CD4-positive, alpha-beta T cell treated with Interleukin-15 for 1 hour (primary cell): ENCODE results near the gene STRAP.
A peak's percentile ranks its signal among the peaks of the same experiment; 100 is the strongest.

Source experiments
- DNase-seq: peaks from one replicate; pipeline ENCODE4 v3.0.0-alpha.2; 2020

The STRAP gene, protein sequence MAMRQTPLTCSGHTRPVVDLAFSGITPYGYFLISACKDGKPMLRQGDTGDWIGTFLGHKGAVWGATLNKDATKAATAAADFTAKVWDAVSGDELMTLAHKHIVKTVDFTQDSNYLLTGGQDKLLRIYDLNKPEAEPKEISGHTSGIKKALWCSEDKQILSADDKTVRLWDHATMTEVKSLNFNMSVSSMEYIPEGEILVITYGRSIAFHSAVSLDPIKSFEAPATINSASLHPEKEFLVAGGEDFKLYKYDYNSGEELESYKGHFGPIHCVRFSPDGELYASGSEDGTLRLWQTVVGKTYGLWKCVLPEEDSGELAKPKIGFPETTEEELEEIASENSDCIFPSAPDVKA

DNA sequence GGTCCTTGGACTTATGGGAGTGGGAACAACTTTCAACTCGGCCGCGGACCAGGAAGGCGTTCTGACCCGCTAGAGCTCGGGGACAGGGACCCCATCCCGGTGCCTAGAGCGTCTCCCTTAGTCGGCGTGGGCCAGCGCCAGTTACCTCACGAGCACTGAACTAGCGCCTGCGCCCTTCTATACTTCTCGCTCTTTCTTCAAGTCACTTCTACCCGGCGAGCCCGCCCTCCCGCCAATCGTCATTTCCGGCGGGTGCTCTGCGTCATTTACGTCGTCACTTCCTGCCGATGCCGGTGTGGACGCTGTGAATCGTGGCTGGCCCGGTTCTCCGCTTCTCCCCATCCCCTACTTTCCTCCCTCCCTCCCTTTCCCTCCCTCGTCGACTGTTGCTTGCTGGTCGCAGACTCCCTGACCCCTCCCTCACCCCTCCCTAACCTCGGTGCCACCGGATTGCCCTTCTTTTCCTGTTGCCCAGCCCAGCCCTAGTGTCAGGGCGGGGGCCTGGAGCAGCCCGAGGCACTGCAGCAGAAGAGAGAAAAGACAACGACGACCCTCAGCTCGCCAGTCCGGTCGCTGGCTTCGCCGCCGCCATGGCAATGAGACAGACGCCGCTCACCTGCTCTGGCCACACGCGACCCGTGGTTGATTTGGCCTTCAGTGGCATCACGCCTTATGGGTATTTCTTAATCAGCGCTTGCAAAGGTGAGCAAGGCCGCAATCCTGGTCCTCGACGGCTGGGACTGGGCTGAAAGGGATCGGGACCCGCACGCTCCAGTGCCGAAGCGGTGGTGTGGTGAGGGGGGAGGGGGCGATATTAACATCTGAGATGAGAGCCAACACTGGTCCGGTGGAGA, at the start of gene STRAP:
TSS of gene STRAP (plus strand) at position 270 of the 854 bp plus-strand sequence. CDS start at position 591, 321 bp downstream.
- peak; percentile 97 for DNase-seq

DNA sequence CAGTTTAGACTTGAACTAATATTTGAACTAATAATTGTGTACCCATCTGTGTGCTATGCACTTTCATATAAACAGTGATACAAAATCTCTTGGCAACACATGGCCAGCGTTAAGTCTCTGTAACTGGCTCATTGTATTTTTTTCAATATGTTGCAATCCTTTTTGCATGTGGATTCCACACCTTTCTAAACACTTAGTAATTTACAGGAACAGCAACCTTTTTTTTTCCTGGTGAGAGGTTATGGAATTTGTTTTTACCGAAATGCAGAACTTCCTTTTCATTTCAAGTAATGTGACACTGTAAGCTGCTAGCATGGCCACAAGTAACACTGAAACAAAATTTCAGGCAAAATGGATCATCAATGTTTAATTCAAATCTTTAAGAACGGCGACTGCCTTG, 47.6 kb upstream of the STRAP start:
- DNase-seq, result no peak

DNA sequence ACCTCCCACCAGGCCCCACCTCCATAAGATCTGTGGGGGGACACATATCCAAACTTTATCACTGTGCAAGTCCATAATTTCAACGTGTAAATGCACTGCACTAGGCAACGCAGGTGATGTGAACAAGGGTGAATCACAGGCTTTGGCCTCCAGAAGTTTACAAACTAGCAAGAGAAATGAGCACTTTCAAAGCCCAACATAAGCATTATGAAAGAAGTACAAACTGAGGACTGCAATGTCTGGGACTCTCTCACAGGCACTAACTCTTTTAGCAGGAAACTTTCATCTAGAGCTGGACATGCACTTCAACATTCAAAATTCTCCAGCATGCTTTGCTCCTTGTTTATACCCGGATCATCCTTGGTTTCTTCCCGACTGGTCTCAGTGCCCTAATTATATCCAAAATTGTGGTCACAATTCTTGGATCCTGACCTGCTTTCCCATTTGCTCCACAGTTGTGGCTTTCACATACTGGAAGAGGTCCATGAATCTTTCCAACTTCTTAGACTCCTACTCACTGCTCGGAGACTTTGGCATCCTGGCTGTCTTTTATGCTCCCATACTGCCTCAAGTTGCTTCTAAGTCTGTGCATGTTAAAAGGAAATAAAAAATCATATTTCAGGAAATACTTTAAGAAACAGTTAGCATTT, 44.9 kb upstream of the STRAP start:
- DNase-seq, result no peak

DNA sequence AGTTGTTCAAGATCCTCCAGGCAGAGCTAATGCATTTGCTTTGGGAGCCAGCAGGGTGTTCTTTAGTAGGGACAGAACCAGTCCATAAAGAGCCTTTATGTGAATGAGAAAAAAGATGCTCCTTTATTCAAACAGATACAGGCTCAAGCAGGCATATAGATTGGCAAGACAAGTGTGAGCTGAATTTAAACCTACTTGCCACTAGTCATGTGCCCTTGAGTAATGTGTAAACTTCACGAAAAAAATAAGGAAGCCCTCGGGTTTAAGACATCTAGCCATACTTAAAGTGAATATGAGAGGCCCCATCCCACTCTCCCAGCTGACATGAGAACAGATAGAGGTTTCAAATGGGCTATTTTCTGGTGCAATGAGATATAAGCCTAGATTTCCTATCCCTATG, 43.1 kb upstream of the STRAP start:
- no peak for DNase-seq

DNA sequence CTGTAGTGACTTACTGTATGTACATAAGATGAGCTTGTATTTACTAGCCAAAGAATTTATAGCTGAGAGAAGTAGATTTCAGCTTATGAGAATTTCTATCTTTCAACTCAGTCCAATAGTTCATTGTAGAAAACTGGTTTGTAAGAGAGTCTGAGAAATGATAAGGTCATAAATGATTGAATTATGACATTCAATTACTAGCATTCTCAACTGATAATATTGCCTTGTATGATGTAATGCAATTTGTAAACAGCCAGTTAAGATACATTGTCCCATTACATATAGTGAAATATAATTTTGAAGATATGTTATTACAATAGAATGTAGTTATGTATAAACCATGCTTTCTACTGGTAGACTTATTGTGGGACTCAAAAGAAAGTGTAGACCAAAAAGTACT, 42.5 kb upstream of the STRAP start:
- no peak for DNase-seq

DNA sequence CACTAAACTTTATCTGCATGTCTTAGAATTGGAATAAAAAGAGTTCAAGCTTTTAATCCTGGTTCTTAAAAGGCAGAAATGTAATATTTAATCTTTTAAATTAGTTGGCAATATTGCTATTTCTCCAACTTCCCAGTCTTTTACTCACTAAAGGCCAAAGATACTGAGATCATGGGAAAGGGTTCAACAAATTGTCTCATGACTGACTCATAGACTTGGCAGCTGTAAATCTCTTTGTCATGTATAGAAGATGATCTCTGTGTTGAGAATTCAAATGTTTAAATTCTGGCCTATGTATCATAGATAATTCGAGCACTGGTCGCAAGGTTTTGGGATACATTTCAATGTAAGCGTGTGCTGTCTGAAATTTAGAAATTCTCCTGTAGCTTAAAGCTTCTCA, 40.1 kb upstream of the STRAP start:
- DNase-seq, result no peak

DNA sequence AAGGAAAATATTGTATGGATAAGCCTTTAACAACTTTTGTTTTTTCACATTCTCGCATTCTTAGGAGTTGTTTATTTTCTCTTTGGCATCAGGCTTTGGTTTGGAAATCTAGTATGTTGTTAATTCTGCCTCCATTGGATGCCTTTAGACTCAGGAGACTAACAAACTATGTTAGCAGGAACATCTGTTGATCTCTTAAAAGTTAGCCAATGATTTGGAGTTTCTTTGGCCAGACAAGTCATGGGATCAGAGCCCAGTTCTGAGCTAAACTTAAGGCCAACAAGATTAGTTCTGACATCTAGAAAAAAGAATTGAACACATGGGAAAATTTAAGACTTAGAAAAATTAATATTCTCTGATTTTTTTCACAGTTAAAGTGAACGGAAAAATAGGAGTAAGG, 35.3 kb upstream of the STRAP start:
- DNase-seq, result no peak

DNA sequence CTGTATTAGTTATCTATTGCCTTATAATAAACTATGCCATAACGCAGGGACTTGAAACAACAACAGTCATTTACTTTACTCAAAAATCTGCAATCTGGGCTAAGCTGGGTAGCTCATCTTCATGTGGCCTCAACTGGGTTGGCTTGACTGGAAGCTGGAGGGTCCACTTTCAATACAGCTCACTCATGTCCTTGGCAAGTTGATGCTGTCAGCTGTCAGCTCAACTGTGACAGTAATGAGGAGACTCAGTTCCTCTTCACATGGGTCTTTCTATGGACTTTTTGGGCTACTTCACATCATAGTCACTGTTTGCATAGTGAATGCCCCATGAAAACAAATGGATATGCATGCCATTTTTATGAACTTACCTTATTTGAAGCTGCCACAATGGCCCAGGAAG, 33.6 kb upstream of the STRAP start:
- no peak for DNase-seq

DNA sequence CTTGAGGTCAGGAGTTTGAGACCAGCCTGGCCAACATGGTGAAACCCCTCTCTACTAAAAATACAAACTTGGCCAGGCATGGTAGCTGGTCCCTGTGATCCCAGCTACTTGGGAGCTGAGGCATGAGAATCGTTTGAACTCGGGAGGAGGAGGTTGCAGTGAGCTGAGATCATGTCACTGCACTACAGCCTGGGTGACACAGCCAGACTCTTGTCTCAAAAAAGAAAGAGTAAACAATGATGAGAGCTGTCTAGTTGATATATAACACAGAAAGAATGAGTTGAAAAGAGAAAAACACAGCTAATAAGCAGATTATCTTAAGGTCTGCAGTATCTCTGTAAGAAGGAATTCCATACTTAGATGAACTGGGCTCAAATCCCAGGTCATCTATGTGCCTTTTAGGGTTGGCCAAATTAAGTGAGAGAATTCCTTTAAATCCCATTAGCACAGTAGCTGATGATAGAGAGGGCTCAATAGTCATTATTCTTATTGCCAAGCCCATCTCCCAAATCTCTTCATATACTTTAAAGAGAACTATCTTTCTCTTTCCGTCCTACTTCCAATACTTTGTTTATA, 31.1 kb upstream of the STRAP start:
- DNase-seq, result no peak

DNA sequence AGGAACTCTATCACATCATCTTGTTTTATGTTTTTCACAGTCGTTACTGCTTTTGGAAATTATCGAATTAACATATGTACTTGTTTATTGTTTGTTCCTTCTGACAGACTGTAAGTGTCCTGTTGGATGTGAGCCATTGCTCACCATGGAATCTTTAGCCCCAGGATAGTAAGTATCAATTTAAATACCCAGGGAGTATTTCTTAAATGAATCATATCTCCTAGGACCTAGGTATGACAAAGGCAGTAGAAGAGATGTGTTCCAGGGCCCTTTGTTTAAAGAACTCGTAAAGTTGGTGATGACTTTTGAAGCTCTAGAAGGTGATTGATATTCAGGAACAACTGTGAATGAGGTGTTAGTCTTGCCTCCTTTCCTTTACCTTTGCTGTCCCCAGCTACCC, 30.3 kb upstream of the STRAP start:
- no peak for DNase-seq

DNA sequence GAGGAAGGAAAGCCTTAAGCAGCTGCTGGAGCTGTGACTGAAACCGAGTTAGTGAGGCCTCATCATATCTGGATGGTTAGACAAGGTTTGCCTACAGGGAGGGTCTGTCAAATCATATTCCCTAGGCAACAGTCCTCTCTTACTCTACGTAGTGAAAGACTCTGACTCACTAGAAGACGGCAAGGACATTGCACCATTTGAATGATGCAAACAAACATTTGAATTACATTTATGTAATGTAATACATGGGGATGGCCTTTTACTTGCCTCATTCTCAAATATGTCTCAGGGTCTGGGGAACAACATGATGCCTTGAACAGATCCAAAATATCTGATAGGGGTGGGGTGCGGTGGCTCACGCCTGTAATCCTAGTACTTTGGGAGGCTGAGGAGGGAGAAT, 29.8 kb upstream of the STRAP start:
- DNase-seq, result no peak

DNA sequence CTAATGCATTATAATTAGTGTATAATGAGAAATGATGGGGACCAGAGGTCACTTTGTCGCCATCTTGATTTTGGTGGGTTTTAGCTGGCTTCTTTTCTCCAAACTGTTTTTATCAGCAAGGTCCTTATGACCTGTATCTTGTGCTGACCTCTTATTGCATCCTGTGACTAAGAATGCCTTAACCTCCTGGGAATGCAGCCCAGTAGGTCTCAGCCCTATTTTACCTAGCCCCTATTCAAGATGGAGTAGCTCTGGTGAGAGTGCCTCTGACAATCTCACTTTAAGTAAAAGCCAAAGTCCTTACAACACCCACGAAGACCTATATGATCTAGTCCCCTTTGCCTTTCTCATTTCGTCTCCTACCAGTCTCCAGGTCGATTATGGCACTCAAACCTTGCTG, 28.3 kb upstream of the STRAP start:
- no peak for DNase-seq

DNA sequence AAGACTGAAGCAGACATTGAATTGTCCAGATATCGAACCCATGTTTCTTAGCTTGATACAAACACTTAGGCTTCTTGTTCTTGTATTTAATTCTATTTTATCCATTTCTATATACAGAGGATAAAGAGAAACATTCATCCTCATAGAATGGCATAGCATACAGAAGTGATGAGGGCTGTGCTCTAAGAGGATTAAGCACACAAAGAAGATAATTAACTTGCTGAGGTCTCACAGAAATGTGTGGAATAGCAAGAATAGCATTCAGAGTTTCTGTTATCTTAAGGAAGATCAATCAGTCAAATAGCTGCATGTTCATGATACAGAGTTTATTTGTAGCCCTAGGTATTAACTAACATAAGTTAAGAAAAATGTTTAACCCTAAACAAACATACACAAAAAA, 27.3 kb upstream of the STRAP start:
- DNase-seq, result no peak

DNA sequence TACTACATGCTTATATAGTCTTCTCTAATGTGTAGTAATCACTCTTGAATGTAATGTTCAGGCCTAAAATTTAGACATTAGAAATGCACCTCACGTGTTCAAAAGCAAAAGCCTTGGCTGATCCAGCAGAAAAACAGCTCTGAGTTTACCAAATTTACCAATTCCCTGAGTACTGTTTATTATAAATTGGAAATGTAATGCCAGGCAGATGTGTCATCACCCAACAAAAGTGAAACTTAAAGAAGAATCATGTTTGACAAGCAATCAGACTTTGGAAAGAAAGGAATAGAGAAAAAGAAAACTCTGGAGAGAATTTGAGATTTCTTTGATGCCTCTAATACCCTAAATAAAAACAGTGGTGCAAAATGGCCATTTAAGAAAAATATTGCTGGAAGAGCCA, 26.5 kb upstream of the STRAP start:
- DNase-seq, result no peak

DNA sequence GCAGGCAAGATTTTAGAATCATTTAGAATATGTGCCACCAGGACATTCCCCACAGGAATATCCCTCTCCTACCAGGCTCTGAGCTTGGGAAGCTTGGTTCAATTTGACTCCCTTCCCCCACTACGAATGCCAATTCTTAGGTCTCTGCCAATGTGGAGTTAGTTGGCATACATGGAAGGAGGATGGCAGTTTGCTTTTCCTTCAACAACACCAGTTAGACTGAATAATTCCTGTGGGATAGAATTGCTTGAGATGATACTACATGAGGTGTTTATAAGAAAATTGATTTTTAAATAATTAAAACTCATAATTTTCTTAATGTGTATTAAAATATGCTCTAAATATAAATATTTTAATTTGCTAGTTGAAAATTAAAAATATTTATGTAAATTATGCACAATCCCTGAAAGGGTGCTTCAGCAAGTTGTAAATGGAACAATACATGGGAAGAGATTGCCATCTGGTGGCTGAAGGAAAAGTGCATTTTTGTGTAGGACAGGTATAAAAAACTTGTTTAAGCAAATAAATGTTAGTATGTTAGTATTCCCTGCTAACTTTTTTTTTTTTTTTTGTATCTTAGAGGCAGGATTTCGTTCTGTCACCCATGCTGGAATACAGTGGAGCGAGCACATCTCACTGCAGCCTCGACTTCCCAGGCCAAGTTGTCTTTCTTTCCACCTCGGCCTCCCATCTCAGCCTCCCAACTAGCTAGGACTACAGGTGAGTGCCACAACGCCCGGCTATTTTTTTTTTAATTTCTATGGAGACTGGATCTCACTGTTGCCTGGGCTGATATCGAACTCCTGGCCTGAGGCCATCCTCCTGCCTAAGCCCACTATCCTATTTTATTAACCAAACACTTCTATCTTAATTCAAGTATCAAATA, 25.8 kb upstream of the STRAP start:
- DNase-seq, result no peak

DNA sequence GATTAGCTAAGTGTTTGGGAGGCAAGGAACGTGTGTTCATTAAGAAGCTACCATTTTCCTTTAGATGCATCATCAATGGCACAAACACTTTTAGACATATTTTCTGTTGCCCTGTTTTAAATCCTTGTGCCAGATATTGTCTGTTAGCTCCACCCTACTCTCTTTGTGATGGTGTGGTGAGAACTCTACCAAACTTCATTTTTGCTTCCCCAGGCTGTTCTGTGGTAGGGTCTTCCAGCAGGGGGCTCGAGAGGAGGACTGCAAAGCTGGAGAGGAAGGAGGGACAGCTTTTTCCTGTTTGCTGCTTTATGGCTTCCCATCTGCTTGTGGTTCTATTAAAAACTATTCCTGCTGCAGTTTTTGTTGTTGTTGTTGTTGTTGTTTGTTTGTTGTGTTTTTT, 23.8 kb upstream of the STRAP start:
- DNase-seq, result no peak

DNA sequence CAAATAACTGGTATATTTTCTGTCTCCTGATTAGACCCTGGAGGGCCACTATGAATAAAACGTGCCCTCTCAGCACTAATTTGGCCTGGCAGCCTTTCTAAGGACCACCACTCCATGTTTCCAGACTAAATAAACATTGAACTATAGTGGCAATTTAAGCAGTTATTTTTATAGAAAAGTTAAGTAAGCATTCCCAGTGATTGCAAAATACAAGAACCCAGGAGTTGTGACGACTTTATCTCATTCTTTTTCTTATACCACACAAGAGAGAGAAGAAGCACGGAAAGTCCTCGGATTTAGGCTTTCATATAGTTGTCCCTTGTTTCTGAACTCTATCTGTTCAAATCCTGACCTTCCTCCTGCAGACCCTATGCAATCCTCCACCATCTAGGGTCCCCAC, 23.1 kb upstream of the STRAP start:
- no peak for DNase-seq

DNA sequence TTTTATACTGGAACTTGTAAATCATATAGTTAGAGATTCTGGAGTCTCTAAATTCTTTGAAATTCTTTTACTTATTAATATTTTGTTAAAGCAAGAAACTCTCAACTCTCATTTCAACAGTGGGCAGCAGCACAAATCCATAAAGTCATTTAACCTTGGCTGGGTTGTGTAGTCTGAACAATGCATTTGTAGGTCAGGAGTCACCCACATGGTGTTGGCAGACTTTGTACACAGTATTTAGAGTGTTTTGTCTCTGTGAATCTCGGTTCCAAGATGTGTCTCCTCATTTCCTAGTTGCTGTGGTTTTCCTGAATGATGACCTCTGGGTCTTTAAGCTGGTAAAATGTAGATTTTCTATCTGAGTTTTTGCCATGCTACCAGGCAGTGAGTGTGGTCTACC, 20.8 kb upstream of the STRAP start:
- DNase-seq, result no peak

DNA sequence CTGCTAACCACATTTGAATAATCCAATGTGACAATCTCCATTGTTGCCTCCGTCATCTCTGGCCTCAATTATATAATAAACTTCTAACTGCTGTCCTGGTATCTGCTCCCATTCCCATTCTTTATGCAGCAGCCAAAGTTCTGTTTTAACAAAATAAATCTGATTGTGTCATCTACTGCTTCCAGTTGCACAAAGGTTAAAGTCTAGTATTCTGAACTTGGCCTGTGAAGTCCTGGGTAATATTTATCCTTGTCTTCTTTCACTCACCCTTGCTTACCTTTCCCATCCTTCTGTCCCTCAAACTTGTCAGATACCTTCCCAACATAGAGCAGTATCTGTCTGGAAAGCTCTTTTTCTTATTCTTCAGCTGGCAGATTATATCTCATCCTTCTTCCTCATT, 19.3 kb upstream of the STRAP start:
- no peak for DNase-seq

DNA sequence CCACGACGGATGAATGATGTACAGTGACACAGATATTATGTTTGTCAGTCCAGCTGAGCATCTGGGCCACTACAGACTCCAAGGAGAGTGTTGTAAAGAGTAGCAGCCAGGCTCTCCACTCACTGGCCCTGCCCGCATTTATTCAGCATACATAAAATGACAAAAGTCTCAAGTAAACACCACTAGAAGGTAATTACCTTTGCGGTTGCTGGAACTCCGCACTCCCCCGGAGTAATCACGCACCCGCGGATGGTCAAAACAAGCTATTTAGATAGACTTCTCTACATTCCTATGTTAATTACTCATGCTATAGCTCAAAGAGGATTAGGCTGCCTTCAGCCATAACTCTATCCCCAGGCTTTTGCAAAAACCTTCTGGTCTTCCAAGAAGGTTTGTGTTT, 18.8 kb upstream of the STRAP start:
- no peak for DNase-seq

DNA sequence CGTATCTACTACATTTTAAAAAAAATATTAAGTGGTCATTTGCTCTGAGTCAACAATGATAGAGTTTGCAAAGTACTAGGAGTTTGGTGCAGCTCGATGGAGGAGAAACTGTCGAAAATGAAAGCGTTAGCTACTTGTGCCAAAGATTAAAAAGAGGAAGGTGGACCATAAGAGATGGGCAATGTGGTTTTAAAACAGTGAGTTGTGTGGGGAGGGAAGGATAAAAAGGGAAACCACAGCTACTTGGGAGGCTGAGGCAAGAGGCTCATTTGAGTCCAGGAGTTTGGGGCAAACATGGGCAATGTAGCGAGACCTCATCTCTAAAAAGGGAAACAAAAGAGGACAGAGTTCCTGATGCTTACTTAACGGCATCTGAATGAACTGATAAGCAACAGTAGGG, 18.2 kb upstream of the STRAP start:
- DNase-seq, result no peak

DNA sequence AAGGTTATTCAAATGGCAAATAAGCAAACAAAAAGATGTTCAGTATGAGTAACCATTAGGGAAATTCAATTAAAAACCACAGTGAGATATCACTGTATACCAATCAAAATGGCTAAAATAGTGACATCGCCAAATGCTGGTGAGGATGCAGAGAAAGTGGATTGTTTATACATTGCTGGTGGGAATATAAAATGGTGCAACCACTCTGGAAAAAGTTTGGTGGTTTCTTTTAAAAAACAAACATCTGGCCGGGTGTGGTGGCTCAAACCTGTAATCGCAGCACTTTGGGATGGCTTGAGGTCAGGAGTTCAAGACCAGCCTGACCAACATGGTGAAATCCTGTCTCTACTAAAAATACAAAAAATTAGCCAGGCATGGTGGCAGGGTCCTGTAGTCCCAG, 14.0 kb upstream of the STRAP start:
- no peak for DNase-seq

DNA sequence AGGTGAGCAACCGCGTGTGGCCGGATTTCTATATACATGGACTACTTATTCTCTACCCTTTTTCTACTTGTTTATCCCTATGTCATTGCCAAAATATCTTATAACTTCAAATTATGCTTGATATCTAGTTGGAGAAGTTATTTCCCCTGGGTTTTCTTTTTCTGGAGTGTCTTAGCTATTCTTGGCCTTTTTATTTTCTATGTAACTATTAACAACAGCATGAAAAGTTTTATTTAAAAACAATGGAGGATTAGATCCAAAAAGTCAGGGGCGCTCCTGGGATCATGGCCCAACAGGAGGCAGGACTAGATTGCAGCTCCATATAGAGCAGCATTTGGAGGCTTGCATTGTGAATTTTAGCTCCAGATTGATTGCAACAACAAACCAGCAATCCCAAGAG, 8.6 kb upstream of the STRAP start:
- DNase-seq, result no peak
